ENCODE data around the gene HSDL2.

HSDL2 gene

DNA sequence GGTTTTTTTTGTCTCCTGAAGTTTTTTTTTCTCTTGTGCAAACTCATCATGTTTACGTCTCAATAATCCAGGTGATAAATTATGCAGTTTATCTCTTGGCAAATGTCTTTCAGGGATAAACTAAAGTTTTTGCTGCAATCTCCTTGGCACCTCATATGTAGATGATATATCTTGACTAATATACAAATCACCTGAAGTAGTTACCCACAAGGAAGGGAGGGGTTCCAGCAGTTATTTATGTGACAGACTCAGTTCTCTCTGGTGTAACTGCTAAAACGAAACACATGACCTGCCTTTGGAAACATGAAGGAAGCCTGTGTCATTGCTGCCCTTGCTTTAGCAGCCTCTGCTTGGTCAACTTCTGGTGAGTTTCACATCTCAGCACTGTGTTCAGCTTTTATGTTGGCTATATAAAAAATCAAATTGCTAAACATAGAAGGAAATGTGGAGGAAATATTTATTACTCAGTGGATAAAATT is 67.4 kb downstream of the HSDL2 start:
- TF ChIP-seq, protein P1, sequence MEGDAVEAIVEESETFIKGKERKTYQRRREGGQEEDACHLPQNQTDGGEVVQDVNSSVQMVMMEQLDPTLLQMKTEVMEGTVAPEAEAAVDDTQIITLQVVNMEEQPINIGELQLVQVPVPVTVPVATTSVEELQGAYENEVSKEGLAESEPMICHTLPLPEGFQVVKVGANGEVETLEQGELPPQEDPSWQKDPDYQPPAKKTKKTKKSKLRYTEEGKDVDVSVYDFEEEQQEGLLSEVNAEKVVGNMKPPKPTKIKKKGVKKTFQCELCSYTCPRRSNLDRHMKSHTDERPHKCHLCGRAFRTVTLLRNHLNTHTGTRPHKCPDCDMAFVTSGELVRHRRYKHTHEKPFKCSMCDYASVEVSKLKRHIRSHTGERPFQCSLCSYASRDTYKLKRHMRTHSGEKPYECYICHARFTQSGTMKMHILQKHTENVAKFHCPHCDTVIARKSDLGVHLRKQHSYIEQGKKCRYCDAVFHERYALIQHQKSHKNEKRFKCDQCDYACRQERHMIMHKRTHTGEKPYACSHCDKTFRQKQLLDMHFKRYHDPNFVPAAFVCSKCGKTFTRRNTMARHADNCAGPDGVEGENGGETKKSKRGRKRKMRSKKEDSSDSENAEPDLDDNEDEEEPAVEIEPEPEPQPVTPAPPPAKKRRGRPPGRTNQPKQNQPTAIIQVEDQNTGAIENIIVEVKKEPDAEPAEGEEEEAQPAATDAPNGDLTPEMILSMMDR (IDR thresholded peaks at IDR 0.05; ENCODE audit: low read depth, low read length): no peak
- no peak overlapping the region for H3K4me3 ChIP-seq (ENCODE audit: low read depth, low read length)

GRCh38 chr9:112462855-112463254 is 82.9 kb downstream of the HSDL2 start:
- TF ChIP-seq, protein P1 (IDR thresholded peaks at IDR 0.05; ENCODE audit: low read depth, low read length): no peak
- no peak overlapping the region for H3K4me3 ChIP-seq (ENCODE audit: low read depth, low read length)

DNA sequence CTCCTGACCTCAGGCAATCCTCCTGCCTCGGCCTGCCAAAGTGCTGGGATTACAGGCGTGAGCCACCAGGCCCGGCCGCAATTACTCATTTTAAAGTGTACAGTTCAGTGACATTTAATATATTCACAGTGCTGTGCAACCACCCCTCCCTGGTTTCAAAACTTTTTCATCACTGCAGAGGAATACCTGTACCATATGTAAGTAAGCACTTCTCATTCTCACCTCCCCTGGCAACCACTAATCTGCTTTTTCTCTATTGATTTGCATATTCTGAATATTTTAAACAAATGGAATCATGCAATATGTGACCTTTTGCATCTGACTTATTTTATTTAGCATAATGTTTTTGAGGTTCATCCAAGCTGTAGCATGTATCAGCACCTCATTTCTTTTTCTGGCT is 85.4 kb downstream of the HSDL2 start:
- TF ChIP-seq, protein P1 (IDR thresholded peaks at IDR 0.05; ENCODE audit: low read depth, low read length): no peak
- H3K4me3 ChIP-seq (ENCODE audit: low read depth, low read length): no peak overlapping the region

DNA sequence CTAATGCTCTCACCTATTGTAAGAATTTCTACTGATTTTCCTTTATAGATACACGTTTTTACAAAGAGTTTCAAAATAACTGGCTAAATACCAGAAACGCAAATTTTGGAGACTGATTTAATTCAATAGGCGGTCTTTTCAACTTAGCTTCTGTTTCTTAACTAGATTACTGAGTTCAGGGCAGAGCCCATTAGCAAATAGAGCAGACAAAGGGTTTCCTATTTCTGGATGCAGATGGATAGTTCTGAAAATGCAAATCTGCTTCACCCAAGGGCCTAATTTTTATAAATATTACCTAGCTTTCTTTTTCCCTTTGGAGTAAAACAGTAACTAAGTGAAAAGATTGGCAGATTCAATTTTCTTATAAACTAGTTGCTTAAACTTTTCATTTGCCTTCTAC is 93.1 kb downstream of the HSDL2 start:
- H3K4me3 ChIP-seq (ENCODE audit: low read depth, low read length): no peak overlapping the region
- TF ChIP-seq, protein P1 (IDR thresholded peaks at IDR 0.05; ENCODE audit: low read depth, low read length): no peak

DNA sequence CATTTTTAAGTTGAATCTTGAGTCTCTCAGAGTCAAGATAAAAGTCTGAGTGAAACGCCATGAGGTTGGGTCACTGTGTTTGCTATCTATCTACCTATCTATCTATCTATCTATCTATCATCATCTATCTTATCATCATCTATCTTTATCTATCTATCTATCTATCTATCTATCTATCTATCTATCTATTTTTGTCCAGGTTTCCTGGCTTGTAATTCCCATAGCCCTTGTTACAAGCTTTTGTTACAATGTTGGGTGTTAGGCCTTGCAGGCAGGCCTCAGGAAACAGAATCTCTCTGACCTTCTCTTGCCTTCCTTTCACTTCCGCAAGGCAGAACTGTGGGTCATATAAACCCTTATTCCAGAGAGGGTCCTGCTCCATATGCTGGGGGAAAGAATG is 94.1 kb downstream of the HSDL2 start:
- H3K4me3 ChIP-seq (ENCODE audit: low read depth, low read length): no peak overlapping the region
- TF ChIP-seq, protein P1 (IDR thresholded peaks at IDR 0.05; ENCODE audit: low read depth, low read length): no peak

- TF ChIP-seq, protein P1 (IDR thresholded peaks at IDR 0.05; ENCODE audit: low read depth, low read length): no peak
- no peak overlapping the region for H3K4me3 ChIP-seq (ENCODE audit: low read depth, low read length)
Observed at GRCh38 chr9:112475318-112475717, 95.4 kb downstream of the HSDL2 start.

DNA sequence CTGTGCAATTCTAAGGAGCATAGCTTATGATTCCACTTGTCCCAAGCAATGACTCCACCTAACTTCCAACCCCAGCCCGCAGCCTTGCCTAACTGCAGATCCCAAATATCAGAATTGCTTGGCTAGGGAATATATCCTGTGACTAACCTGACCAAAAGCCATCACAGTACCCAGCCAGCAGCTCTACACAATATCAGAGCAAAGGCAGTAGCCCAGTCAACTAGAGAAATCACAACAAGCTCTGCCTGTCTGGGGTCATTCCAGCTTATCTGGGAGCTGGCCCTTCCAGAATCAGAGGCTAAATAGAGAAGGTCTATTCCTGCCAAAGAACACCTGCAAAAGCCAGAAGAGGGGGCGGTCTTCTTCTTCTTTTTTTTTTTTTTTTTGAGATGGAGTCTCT is 97.4 kb downstream of the HSDL2 start:
- H3K4me3 ChIP-seq (ENCODE audit: low read depth, low read length): no peak overlapping the region
- TF ChIP-seq, protein P1 (IDR thresholded peaks at IDR 0.05; ENCODE audit: low read depth, low read length): no peak

Measured in WI38 (cell line).